K562 (cell line): ENCODE measurements around the gene ABCC11.
A peak's percentile ranks its signal among the peaks of the same experiment; 100 is the strongest.

Experiments used
- BHLHE40 ChIP-seq: IDR thresholded peaks from 2 replicates; pipeline ENCODE4 v1.6.1; 2011; ENCODE audit warnings: low read length, improper control_type of control experiment
- CTBP1 ChIP-seq: fragments of 450-650 bp; IDR thresholded peaks from 2 replicates; pipeline ENCODE4 v1.6.1; 2016; ENCODE audit warnings: borderline replicate concordance
- EZH2 ChIP-seq: IDR thresholded peaks from 2 replicates; pipeline ENCODE4 v1.6.1; 2012; ENCODE audit warnings: low read depth, mild to moderate bottlenecking, inconsistent platforms, low read length, borderline replicate concordance
- MAFK ChIP-seq: IDR thresholded peaks from 2 replicates; pipeline ENCODE4 v1.6.1; 2011; ENCODE audit warnings: low read length, improper control_type of control experiment
- NCOR1 ChIP-seq: fragments of 450-650 bp; IDR thresholded peaks from 2 replicates; pipeline ENCODE4 v1.6.1; 2016; ENCODE audit warnings: mild to moderate bottlenecking, moderate library complexity
- NFATC3 ChIP-seq: fragments of 450-650 bp; IDR thresholded peaks from 2 replicates; pipeline ENCODE4 v1.6.1; 2017; ENCODE audit warnings: mild to moderate bottlenecking
- NFRKB ChIP-seq: fragments of 450-650 bp; IDR thresholded peaks from 2 replicates; pipeline ENCODE4 v1.6.1; 2016; ENCODE audit warnings: low read depth
- POLR2A ChIP-seq: fragments of 450-650 bp; conservative IDR thresholded peaks from 2 replicates; pipeline ENCODE4 v1.6.1; 2016
- RFX5 ChIP-seq: IDR thresholded peaks from 2 replicates; pipeline ENCODE4 v1.6.1; 2011; ENCODE audit warnings: low read depth, mild to moderate bottlenecking, improper control_type of control experiment, low read length
- TEAD4 ChIP-seq, 2 experiments: sonication (generic) in 1 of 2; formaldehyde crosslinking in 1 of 2; IDR thresholded peaks; 2 replicates each; pipeline versions ENCODE4 v1.6.1 to v1.8.0; 2012 to 2022; ENCODE audit warnings: borderline replicate concordance in 1 of 2, inconsistent platforms in 1 of 2, low read length in 1 of 2, mild to moderate bottlenecking in 1 of 2, missing genetic modification reagents in 1 of 2
- TF ChIP-seq, protein P1 (sequence below): sonication (generic); formaldehyde crosslinking; IDR thresholded peaks from 2 replicates; pipeline ENCODE4 v1.8.1; 2022; ENCODE audit warnings: missing genetic modification reagents
- TF ChIP-seq, protein P2 (sequence below), 3 experiments: fragments of 200-800 bp in 1 of 3; fragments of 250-450 bp in 1 of 3; fragments of 450-650 bp in 1 of 3; sonication (Bioruptor Pico) in 1 of 3; sonication (Bioruptor generic) in 1 of 3; formaldehyde crosslinking in 1 of 3; IDR thresholded peaks; 2 replicates each; pipeline versions ENCODE4 v1.6.1 to v1.8.0; 2016 to 2022; ENCODE audit warnings: mild to moderate bottlenecking in 2 of 3, missing genetic modification characterization in 2 of 3, missing compliant biosample characterization in 1 of 3, moderate library complexity in 1 of 3
- TF ChIP-seq, protein P3 (sequence below): sonication (generic); formaldehyde crosslinking; IDR thresholded peaks from 2 replicates; pipeline ENCODE4 v1.8.1; 2022; ENCODE audit warnings: missing genetic modification reagents
- TF ChIP-seq, protein P4 (sequence below), 3 experiments: IDR thresholded peaks in 2 of 3; conservative IDR thresholded peaks in 1 of 3; 2 replicates each; pipeline ENCODE4 v1.5.1; 2011 to 2012; ENCODE audit warnings: low read length in 3 of 3, mild to moderate bottlenecking in 3 of 3, control low read depth in 2 of 3, improper control_type of control experiment in 1 of 3, inconsistent platforms in 1 of 3, low read depth in 1 of 3, mixed read lengths in 1 of 3, moderate library complexity in 1 of 3; ENCODE audit not compliant: insufficient read depth in 2 of 3

DNA sequence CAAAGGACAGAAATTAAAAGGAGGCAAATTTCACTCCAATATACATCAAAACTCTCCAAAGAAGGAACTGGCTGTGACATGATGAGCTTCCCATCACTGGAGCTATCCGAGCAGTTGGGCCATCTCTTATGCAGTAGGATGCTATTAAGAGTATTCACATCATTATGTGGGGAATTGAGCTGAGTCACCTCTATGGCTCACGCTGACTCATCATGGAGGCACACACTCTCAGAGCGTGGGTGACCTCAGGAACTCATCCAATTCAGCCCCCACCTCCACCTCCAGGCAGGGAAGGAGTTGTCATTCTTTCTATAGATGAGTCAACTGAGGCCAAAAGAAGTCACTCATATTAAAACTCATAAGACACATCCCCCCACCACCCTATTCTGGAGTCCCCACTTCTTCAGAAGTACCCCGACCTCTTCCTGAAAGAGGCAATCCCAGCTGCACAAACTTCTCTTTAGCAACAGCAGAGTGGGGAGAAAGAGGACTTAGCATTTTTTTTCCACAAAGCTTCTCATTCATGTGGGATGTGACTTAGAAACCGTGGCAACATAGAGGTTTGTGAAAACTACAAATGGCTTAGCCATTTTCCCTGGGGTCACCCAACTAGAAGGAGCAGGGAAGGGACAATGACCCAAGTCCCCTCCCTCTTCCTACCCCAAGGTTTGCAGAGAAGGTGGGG is 124.1 kb downstream of the ABCC11 start:
- TF ChIP-seq, protein P1, sequence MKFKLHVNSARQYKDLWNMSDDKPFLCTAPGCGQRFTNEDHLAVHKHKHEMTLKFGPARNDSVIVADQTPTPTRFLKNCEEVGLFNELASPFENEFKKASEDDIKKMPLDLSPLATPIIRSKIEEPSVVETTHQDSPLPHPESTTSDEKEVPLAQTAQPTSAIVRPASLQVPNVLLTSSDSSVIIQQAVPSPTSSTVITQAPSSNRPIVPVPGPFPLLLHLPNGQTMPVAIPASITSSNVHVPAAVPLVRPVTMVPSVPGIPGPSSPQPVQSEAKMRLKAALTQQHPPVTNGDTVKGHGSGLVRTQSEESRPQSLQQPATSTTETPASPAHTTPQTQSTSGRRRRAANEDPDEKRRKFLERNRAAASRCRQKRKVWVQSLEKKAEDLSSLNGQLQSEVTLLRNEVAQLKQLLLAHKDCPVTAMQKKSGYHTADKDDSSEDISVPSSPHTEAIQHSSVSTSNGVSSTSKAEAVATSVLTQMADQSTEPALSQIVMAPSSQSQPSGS (CRISPR knock-in tag): no peak
- TF ChIP-seq RFX5 (no peak), TEAD4 (IDR thresholded peaks at IDR 0.05; ENCODE audit: low read length) (no peak), TEAD4 (CRISPR knock-in tag; IDR thresholded peaks at IDR 0.05; ENCODE audit: borderline replicate concordance) (no peak), NCOR1 (no peak), BHLHE40 (no peak; the same call in 1 of the 2 replicates), CTBP1 (peak; percentile 70), EZH2 (no peak), NFATC3 (no peak), MAFK (peak; percentile 94), NFRKB (no peak), POLR2A (no peak)
- TF ChIP-seq, protein P2, sequence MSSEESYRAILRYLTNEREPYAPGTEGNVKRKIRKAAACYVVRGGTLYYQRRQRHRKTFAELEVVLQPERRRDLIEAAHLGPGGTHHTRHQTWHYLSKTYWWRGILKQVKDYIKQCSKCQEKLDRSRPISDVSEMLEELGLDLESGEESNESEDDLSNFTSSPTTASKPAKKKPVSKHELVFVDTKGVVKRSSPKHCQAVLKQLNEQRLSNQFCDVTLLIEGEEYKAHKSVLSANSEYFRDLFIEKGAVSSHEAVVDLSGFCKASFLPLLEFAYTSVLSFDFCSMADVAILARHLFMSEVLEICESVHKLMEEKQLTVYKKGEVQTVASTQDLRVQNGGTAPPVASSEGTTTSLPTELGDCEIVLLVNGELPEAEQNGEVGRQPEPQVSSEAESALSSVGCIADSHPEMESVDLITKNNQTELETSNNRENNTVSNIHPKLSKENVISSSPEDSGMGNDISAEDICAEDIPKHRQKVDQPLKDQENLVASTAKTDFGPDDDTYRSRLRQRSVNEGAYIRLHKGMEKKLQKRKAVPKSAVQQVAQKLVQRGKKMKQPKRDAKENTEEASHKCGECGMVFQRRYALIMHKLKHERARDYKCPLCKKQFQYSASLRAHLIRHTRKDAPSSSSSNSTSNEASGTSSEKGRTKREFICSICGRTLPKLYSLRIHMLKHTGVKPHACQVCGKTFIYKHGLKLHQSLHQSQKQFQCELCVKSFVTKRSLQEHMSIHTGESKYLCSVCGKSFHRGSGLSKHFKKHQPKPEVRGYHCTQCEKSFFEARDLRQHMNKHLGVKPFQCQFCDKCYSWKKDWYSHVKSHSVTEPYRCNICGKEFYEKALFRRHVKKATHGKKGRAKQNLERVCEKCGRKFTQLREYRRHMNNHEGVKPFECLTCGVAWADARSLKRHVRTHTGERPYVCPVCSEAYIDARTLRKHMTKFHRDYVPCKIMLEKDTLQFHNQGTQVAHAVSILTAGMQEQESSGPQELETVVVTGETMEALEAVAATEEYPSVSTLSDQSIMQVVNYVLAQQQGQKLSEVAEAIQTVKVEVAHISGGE (CRISPR knock-in tag; IDR thresholded peaks at IDR 0.05): no peak
- TF ChIP-seq, protein P3, sequence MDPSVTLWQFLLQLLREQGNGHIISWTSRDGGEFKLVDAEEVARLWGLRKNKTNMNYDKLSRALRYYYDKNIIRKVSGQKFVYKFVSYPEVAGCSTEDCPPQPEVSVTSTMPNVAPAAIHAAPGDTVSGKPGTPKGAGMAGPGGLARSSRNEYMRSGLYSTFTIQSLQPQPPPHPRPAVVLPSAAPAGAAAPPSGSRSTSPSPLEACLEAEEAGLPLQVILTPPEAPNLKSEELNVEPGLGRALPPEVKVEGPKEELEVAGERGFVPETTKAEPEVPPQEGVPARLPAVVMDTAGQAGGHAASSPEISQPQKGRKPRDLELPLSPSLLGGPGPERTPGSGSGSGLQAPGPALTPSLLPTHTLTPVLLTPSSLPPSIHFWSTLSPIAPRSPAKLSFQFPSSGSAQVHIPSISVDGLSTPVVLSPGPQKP (CRISPR knock-in tag): no peak
- TF ChIP-seq, protein P4, sequence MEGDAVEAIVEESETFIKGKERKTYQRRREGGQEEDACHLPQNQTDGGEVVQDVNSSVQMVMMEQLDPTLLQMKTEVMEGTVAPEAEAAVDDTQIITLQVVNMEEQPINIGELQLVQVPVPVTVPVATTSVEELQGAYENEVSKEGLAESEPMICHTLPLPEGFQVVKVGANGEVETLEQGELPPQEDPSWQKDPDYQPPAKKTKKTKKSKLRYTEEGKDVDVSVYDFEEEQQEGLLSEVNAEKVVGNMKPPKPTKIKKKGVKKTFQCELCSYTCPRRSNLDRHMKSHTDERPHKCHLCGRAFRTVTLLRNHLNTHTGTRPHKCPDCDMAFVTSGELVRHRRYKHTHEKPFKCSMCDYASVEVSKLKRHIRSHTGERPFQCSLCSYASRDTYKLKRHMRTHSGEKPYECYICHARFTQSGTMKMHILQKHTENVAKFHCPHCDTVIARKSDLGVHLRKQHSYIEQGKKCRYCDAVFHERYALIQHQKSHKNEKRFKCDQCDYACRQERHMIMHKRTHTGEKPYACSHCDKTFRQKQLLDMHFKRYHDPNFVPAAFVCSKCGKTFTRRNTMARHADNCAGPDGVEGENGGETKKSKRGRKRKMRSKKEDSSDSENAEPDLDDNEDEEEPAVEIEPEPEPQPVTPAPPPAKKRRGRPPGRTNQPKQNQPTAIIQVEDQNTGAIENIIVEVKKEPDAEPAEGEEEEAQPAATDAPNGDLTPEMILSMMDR (IDR thresholded peaks at IDR 0.05 in 2 of 3, conservative IDR thresholded peaks at IDR 0.05 in 1 of 3; ENCODE audit: insufficient read depth in 2 of 3, low read depth in 1 of 3, low read length in 3 of 3): no peak
